BE2C (cell line): ENCODE measurements around the gene UNK.

Experiments used
- DNase-seq: peaks from one replicate; pipeline ENCODE4 v3.0.0-alpha.2; 2020
- H3K27me3 ChIP-seq: fragments of 250-450 bp; sonication (Bioruptor Pico); 2 replicates; pipeline ENCODE4 v1.5.1; 2020; ENCODE audit warnings: mild to moderate bottlenecking
- H3K36me3 ChIP-seq: fragments of 250-450 bp; sonication (Bioruptor Pico); 2 replicates; pipeline ENCODE4 v1.5.1; 2020; ENCODE audit warnings: mild to moderate bottlenecking
- H3K4me1 ChIP-seq: fragments of 250-450 bp; sonication (Bioruptor Pico); 2 replicates; pipeline ENCODE4 v1.5.1; 2020
- H3K4me3 ChIP-seq: 2 replicates; pipeline ENCODE4 v1.5.1; 2011; ENCODE audit warnings: low read depth, low read length
- H3K9me3 ChIP-seq: fragments of 250-450 bp; sonication (Bioruptor Pico); 2 replicates; pipeline ENCODE4 v1.5.1; 2020
- CTCF ChIP-seq: IDR thresholded peaks from 2 replicates; pipeline ENCODE4 v1.5.1; 2012; ENCODE audit warnings: mild to moderate bottlenecking, low read depth, low read length

Gene UNK

GRCh38 chr17:75769536-75769935 is 15.1 kb upstream of the UNK start:
- Histone ChIP-seq H3K9me3 (no peaks in the 10 kb centered on the region), H3K27me3 (no peaks in the 10 kb centered on the region), H3K4me3 (no peak overlapping the region), H3K36me3 (peaks cover under 1% of the 10 kb centered on the region; the same call in 1 of the 2 replicates), H3K4me1 (peaks cover 5% of the 10 kb centered on the region; the same call in 1 of the 2 replicates)
- no peak for TF ChIP-seq CTCF
- DNase-seq = peak; percentile 59

GRCh38 chr17:75771334-75772281 is 13.0 kb upstream of the UNK start:
- Histone ChIP-seq H3K4me3 (no peak overlapping the region), H3K4me1 (peaks cover 7% of the 10 kb centered on the region; the same call in 1 of the 2 replicates), H3K9me3 (no peaks in the 10 kb centered on the region), H3K36me3 (peaks cover 21% of the 10 kb centered on the region), H3K27me3 (no peaks in the 10 kb centered on the region)
- peak; percentile 31 for TF ChIP-seq CTCF
- no peak for DNase-seq

GRCh38 chr17:75773121-75773807 is 11.3 kb upstream of the UNK start:
- no peaks in the 10 kb centered on the region for H3K9me3 ChIP-seq
- TF ChIP-seq CTCF = no peak
- H3K4me3 ChIP-seq = no peak overlapping the region
- peaks cover 13% of the 10 kb centered on the region for H3K4me1 ChIP-seq
- no peaks in the 10 kb centered on the region for H3K27me3 ChIP-seq
- no peak for DNase-seq
- H3K36me3 ChIP-seq = peaks cover 38% of the 10 kb centered on the region

GRCh38 chr17:75773808-75774470 is 10.7 kb upstream of the UNK start:
- H3K9me3 ChIP-seq = no peaks in the 10 kb centered on the region
- TF ChIP-seq CTCF = no peak
- no peaks in the 10 kb centered on the region for H3K27me3 ChIP-seq
- H3K36me3 ChIP-seq = peaks cover 44% of the 10 kb centered on the region
- H3K4me1 ChIP-seq = peaks cover 13% of the 10 kb centered on the region
- no peak overlapping the region for H3K4me3 ChIP-seq
- DNase-seq = no peak

GRCh38 chr17:75774471-75774990 is 10.1 kb upstream of the UNK start:
- no peak overlapping the region for H3K4me3 ChIP-seq
- H3K9me3 ChIP-seq = no peaks in the 10 kb centered on the region
- no peak for DNase-seq
- H3K4me1 ChIP-seq = peaks cover 13% of the 10 kb centered on the region
- peaks cover 46% of the 10 kb centered on the region for H3K36me3 ChIP-seq
- no peaks in the 10 kb centered on the region for H3K27me3 ChIP-seq
- no peak for TF ChIP-seq CTCF
